IMR-90 (cell line): ENCODE measurements around the gene MRC2.

Experiments used
- BHLHE40 ChIP-seq: fragments of 150-350 bp; IDR thresholded peaks from 2 replicates; pipeline ENCODE4 v1.6.1; 2016; ENCODE audit warnings: mild to moderate bottlenecking, low read depth, low read length
- CEBPB ChIP-seq: IDR thresholded peaks from 2 replicates; pipeline ENCODE4 v1.6.1; 2012; ENCODE audit warnings: low read depth, low read length, improper control_type of control experiment
- CTCF ChIP-seq: conservative IDR thresholded peaks from 2 replicates; pipeline ENCODE4 v1.5.1; 2012; ENCODE audit warnings: mild to moderate bottlenecking, low read depth, low read length, improper control_type of control experiment
- FOS ChIP-seq: fragments of 150-350 bp; IDR thresholded peaks from 2 replicates; pipeline ENCODE4 v1.6.1; 2016; ENCODE audit warnings: low read depth, low read length
- MAFK ChIP-seq: IDR thresholded peaks from 2 replicates; pipeline ENCODE4 v1.6.1; 2012; ENCODE audit warnings: low read depth, low read length, improper control_type of control experiment
- MAZ ChIP-seq: IDR thresholded peaks from 2 replicates; pipeline ENCODE4 v1.6.1; 2012; ENCODE audit warnings: low read depth, mild to moderate bottlenecking, low read length, improper control_type of control experiment, moderate library complexity, borderline replicate concordance
- MXI1 ChIP-seq: IDR thresholded peaks from 2 replicates; pipeline ENCODE4 v1.6.1; 2012; ENCODE audit warnings: low read depth, mild to moderate bottlenecking, low read length, moderate library complexity, borderline replicate concordance
- NFE2L2 ChIP-seq: fragments of 150-350 bp; IDR thresholded peaks from 2 replicates; pipeline ENCODE4 v1.6.1; 2016; ENCODE audit warnings: low read depth, mild to moderate bottlenecking, low read length
- POLR2A ChIP-seq: IDR thresholded peaks from 2 replicates; pipeline ENCODE4 v1.6.1; 2012; ENCODE audit warnings: mild to moderate bottlenecking, low read depth, low read length
- RAD21 ChIP-seq: IDR thresholded peaks from 2 replicates; pipeline ENCODE4 v1.6.1; 2012; ENCODE audit warnings: low read length, improper control_type of control experiment
- RCOR1 ChIP-seq: IDR thresholded peaks from 2 replicates; pipeline ENCODE4 v1.6.1; 2012; ENCODE audit warnings: mild to moderate bottlenecking, low read length, improper control_type of control experiment; ENCODE audit not compliant: insufficient replicate concordance
- RFX5 ChIP-seq: IDR thresholded peaks from 2 replicates; pipeline ENCODE4 v1.8.0; 2012; ENCODE audit warnings: low read depth, mild to moderate bottlenecking, low read length, moderate library complexity
- USF2 ChIP-seq: fragments of 150-350 bp; IDR thresholded peaks from 2 replicates; pipeline ENCODE4 v1.6.1; 2017; ENCODE audit warnings: mild to moderate bottlenecking, antibody characterized with exemption, low read length, low read depth

GRCh38 chr17:62720126-62720850 lies 92.8 kb downstream of the MRC2 start:
- TF ChIP-seq POLR2A (no peak), CTCF (no peak), MXI1 (no peak), BHLHE40 (no peak), CEBPB (no peak), RFX5 (no peak), NFE2L2 (no peak), USF2 (no peak), MAZ (no peak), RAD21 (no peak), MAFK (no peak), RCOR1 (no peak), FOS (no peak)
